H54 (cell line): ENCODE data around the gene ACIN1.

ENCODE experiments used
- DNase-seq: peaks from one replicate; pipeline ENCODE4 v3.0.0; 2011; ENCODE audit warnings: low spot score, mixed read lengths; ENCODE audit not compliant: insufficient read length
- FAIRE-seq: peaks from 3 replicates; lab custom pipeline; 2011; peaks lifted over from hg19 to GRCh38; lab: Jason Lieb, UNC
- POLR2A ChIP-seq: IDR thresholded peaks from 2 replicates; pipeline ENCODE4 v1.6.1; 2011; ENCODE audit warnings: low read depth, mild to moderate bottlenecking, low read length

ACIN1 gene

DNA sequence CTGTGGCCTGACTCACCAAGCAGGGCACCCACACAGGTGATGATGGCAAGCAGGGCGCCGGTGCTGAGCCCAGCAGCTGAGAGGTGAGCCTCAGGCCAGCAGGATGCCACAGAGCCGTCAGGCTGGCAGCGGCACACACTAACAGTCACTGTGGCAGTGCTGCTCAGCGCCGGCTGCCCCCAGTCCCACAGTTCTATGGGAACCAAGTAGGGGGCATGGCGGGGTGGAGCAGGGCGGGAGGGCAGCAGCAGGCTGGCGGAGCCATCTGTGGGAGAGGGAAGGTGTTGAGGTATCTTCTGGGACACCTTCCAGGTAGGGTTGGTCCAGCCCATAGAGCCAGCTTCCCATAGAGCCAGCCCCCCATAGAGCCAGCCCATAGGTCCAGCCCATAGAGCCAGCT, 45.9 kb downstream of the ACIN1 start:
- TF ChIP-seq POLR2A: no peak
- no peak for DNase-seq
- no peak for FAIRE-seq

DNA sequence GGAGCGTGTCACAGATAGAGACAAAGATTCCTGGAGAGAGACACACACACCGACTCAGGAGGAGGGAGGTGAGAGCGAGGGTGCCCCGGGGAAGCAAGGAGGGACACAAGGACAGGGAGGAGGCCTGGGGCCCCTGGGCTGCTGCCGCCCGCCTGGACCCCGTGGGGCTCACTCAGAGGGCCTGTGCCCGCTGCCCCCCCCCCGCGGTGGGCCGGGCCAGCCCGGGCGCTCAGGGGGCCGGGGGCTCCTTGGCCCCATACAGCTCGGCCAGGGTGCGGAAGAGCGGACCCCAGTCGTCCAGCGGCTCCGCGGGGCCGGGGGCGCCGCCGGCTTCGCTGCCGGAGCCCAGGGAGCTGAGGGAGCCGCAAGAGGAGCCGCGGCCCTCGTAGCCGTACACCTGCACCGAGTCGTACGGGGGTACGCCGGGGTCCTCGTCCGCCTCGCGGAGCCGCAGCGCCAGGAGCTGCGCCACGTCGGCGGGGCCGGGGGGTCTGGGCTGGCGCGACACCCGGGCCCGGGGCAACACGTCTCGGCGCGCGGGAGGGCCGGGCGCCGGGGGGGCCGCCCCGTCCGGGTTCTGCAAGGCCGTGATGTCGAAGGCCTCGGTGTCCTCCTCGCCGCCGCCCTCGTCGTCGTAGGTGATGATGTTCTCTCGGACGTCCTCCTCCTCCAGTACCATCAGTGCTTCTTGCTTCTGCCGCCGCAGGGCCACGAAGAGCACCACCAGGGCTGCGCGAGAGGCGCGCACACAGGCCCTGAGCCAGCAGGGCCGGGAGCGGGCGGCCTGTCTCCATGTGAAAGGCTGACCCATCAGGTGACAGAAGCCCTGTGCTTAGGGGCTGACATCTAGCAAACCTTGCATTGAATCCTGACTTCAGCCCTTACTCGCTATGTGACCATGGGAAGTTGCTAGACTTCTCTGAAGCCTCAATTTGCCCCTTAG, 46.9 kb downstream of the ACIN1 start:
- no peak for TF ChIP-seq POLR2A
- DNase-seq (no peak), FAIRE-seq (no peak)

DNA sequence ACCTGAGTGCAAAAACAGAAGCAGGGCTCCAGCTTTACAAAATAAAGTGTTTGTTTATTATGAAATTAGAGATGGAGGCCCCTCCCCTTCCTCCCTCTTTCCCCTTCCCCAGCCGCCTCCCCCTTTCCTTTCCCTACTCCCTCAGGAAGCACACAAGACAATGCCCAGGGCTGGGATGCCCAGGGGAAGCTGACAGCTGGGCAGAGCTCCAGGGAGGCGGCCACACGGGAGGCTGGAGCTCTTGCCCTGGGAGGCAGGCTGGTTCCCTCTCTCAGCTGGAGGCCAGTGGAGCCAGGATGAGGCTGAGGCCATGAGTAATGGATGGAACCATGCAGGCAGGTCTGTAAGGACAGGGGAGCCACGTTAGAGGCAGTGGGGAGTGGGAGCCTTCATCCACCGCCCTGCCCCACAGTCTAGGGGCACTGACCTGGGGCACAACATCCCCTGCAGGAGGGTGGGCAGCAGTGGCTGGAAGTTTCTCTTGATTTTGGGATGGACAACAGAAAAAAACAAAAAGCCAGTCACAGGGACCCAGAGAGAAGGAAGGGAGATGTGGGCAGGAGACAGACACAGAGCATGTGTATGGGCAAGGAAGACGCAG, 47.8 kb downstream of the ACIN1 start:
- FAIRE-seq: no peak
- TF ChIP-seq POLR2A: no peak

DNA sequence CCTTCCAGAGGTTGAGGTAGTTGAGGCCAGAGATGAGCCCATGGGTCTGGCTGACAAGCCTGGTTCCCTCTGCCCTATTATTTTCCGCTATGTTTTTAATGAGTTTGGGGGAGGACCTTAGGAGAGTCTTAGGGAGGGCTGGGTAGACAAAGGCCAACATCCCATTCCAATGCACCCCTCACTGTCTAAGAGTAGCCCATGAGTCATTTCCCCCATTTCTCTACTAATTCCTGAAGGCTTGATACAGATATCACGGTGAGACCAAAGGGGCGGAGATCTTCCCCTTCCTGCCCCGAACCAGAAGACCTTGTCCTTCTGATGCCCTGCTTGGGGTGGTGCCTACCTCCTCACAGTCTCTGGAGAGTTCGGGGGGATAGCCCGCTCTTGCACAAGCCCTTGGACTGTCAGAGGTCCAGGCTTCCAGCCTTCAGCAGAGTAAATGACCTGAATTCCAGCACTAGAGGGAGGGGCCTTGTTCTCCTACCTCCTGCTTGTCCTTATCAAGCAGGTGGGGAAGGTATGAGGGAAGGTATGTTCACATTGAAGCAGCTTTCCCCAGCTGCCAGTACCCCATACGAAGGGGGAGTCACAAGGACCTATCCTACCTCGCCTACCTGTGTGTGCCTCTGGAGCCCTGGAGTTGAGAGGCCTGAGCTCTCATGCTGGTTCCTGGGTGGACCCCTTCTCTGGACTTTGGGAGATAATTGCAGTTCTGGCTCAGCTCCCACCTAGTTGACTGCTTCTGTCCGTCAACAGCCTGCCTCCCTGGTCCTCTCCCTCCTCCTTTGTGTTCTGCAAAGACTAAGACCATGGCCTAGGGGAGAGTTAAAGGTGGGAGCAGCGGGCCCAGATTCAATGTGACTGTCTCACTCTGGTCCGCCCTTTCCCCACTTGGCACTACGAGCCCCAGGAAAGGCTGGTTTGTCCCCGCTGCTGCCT, 49.2 kb downstream of the ACIN1 start:
- no peak for TF ChIP-seq POLR2A
- FAIRE-seq (no peak), DNase-seq (no peak)

More for the DNA sequence above, 47.8 kb downstream of the ACIN1 start:
- DNase-seq: peak; percentile 71

DNA sequence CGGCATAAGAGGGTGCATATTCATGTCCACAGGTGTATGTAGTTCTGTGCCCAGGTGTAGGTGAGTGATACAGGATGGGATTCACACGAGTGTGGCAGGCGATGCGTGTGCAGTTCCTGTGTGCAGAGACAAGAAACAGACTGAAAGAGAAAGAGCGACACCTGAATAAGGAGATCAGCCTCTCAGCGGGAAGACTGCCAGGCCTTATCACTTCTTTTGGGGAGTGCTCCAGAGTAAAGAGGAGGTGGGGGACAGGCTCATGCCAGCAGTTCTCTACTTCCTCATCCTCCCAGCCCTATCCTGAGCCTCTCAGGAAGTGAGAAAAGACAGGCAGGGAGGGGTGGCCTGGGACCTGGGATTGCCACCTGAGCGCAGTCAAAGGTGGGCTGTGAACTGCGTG, 50.1 kb downstream of the ACIN1 start:
- FAIRE-seq (no peak), DNase-seq (no peak)
- no peak for TF ChIP-seq POLR2A

DNA sequence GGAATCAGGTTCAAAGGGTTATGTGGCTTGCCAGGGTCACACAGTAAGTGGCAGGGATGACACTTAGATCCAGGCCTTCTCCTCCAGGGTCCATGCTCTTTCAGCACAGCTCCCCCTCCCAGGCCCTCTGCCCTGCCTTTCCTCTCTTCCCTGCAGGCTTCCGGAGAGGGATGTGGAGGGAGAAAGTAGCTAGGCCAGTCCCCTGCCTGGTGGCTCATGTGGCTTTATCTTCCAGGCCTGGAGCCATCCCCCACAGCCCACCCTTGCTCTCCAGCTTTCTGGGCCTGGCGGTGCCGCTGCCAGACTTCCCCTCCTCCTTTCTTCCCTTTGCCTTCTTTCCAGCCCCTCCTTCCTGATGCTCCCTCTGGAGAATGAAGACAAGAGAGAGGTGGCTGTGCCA, 51.2 kb downstream of the ACIN1 start:
- TF ChIP-seq POLR2A: no peak
- FAIRE-seq: no peak
- no peak for DNase-seq

DNA sequence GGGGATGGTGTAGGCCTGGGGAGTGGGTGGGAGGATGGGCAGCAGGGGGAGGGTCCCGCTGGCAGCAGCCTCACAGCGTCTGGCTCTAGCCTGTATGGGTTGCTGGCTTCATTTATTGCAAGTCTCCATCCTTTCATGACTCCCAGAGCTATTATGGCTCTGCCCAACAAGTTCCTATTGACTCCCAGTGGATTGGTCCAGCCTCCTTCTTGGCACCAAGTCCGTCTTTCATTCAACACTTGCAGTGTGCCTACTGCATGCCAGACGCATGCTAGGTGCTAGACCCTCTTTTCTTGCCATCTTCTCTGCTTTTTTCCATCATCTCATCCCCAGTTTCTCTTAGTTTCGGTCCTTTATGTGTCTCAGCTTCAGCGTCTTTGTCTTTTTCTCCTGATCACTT, 51.8 kb downstream of the ACIN1 start:
- DNase-seq (no peak), FAIRE-seq (no peak)
- TF ChIP-seq POLR2A: no peak

DNA sequence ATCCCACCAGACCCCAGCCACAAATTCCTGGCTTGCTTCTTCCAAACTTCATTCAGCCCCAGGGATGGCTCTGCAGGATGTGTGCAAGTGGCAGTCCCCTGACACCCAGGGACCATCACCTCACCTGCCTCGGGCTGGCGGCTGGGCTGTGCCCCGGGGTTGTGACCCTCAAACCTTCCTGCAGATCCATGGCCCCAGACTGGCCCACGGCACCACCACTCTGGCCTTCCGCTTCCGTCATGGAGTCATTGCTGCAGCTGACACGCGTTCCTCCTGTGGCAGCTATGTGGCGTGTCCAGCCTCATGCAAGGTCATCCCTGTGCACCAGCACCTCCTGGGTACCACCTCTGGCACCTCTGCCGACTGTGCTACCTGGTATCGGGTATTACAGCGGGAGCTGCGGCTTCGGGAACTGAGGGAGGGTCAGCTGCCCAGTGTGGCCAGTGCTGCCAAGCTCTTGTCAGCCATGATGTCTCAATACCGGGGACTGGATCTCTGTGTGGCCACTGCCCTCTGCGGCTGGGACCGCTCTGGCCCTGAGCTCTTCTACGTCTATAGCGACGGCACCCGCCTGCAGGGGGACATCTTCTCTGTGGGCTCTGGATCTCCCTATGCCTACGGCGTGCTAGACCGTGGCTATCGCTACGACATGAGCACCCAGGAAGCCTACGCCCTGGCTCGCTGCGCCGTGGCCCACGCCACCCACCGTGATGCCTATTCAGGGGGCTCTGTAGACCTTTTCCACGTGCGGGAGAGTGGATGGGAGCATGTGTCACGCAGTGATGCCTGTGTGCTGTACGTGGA, 52.6 kb downstream of the ACIN1 start, which contains the start of gene PSMB11:
Gene PSMB11 (plus strand): TSS at position 51 of the 804 bp plus-strand sequence. CDS start 14 bp downstream, at position 65.
- DNase-seq: no peak
- TF ChIP-seq POLR2A: no peak
- FAIRE-seq: no peak

DNA sequence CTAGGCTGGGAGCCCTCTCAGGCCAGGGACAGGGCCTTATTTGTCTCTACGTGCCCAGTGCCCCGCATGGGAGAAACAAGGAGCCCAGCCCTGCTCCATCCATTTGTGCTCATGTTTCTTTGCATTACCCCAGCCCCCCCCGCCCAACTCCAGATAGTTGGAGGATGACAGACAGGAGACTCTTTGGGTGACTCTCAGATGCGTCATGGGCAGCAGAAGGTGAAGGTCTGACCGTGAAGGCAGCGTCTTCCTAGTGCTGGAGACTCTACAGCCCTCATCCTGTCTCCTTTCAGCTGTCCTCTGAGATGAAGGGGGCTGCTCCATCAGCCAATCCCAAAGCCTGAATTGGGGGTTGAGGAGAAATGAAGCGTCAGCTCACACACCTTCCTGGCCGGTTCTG, 53.2 kb downstream of the ACIN1 start:
- no peak for FAIRE-seq
- no peak for DNase-seq
- no peak for TF ChIP-seq POLR2A

DNA sequence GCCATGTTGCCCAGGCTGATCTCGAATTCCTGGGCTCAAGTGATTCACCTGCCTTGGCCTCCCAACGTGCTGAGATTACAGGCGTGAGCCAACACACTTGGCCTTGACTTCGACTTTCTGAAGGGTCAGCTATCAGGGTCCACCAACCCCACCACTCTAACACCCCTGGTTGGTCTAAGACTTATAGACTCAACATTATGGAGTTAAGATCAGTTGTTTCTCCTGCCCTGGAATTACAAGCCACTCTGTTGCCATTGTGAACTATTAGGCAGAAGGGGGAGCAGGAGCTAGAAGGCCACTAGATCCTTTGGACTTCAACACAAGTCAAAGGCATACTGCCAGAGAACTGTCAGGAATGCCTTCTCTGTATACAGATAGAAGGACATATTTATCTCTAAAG, 54.8 kb downstream of the ACIN1 start:
- no peak for FAIRE-seq
- TF ChIP-seq POLR2A: no peak
- no peak for DNase-seq

DNA sequence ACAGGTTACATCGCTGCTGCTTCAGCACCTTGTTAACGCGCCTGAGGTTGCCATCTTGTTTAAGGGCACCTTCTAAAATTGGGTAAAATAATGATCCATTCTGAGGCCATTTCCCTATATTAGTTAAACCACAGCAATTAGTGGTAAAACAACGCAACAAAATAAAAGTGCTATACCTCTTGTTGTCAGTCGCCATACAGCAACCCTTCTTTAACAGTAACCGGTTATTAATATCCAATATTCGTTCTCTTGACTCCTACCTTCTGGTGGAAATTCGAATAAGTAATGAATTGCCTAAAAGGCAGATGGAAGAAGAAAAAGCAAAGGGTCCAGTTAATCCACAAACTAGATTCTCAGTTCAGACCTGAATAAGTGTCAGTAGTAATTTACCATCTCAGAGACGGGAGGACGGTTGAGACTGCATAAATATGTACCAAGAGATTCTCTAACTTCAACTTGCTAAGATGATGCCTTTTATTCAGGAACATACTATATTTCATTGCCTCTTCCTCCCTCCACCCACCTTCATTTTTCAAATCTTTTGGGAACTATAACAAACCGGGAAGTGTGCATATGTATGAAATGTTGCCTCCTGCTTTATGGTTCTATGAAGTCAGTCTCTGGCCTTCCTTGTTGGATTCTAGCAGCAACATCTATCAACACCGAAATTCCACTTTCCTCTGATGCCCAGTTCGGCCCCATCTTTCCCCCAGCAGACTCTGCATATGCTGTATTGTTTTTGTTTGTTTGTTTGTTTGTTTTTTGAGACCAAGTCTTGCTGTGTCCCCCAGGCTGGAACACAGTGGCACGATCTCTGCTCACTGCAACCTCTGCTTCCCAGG, 59.4 kb downstream of the ACIN1 start:
- DNase-seq: no peak
- TF ChIP-seq POLR2A: no peak
- FAIRE-seq: no peak
